CD4-positive, alpha-beta T cell treated with Interleukin-2 at 100 ng/mL for 4 hours (primary cell): ENCODE measurements around the gene JTB.
"Not testable (repeated sequence)": the region's sequence is repeated elsewhere in the genome, so short reads cannot be mapped to it uniquely, and the experiment has no call there.

Source experiments
- DNase-seq: peaks from one replicate; pipeline ENCODE4 v3.0.0-alpha.2; 2020; ENCODE audit warnings: low spot score

The JTB gene

GRCh38 chr1:153977250-153978240 lies at the start of gene JTB:
Gene JTB (minus strand): TSS chr1:153977674. CDS start chr1:153977252, 422 bp downstream.
- peak; percentile 83 for DNase-seq

GRCh38 chr1:154019940-154020339 lies 42.5 kb upstream of the JTB start:
- DNase-seq, result no peak

DNA sequence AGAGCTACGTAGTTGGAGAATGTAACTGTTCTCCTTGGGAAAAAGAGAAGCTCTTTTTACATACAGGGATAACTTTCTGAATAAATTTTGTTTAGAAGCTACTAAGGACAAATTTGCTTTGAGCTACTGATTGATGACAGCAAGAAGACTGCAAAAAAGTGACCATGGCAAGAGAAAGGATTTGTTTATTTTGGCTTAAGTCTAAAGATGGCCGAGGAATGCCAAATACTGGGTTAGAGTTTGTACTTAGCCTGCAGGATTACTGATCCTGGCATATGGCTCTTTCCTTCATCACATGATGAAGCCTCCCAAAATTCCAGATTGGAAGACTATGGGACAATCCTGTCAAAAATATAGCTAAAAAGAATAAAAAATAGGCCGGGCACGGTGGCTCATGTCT lies 41.8 kb upstream of the JTB start:
- no peak for DNase-seq

GRCh38 chr1:154014154-154014907 lies 36.9 kb upstream of the JTB start:
- no peak for DNase-seq

DNA sequence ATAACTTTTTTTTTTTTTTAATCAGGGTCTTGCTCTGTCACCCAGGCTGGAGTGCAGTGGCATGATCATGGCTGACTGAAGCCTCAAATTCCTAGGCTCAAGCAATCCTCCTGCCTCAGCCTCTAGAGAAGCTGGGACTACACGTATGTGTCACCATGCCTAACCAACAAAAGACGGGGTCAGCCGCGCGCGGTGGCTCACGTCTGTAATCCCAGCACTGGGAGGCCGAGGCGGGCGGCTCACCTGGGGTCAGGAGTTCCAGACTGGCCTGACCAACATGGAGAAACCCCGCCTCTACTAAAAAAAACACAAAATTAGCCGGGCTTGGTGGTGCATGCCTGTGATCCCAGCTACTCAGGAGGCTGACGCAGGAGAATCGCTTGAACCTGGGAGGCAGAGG lies 35.1 kb upstream of the JTB start:
- not testable (repeated sequence) for DNase-seq

DNA sequence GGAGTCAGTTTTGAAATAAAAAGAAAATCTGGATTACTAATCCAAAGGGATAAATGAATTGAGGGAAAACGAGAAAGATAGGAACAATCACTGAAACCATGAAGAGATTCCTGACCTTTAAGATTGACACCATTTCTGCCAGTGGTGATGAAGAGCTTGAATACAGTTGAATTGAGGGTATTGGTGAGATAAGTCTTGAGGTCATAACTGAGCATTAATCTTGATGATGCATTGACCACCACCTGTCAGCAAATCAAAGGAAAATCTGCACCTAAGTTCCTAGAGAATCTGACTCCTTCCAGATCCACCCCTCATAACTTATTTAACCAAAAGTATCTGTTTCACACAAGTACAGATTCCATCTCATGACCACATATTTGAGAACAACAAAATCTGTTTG lies 34.7 kb upstream of the JTB start:
- no peak for DNase-seq

GRCh38 chr1:154006136-154006535 lies 28.7 kb upstream of the JTB start:
- DNase-seq, result no peak

- no peak for DNase-seq
Measured at GRCh38 chr1:154000420-154000819, 22.9 kb upstream of the JTB start.

DNA sequence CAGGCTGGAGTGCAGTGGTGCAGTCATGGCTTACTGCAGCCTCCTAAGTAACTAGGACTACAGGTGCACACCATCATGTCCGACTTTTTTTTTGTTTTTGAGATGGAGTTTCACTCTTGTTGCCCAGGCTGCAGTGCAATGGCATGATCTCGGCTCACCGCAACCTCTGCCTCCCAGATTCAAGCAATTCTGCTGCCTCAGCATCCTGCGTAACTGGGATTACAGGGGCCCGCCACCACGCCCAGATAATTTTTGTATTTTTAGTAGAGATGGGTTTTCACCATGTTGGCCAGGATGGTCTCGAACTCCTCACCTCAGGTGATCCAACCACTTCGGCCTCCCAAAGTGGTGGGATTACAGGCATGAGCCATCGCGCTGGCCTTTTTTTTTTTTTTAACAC lies 19.4 kb upstream of the JTB start:
- DNase-seq, result not testable (repeated sequence)

- DNase-seq, result no peak
Measured at GRCh38 chr1:153995640-153996039, 18.2 kb upstream of the JTB start.

DNA sequence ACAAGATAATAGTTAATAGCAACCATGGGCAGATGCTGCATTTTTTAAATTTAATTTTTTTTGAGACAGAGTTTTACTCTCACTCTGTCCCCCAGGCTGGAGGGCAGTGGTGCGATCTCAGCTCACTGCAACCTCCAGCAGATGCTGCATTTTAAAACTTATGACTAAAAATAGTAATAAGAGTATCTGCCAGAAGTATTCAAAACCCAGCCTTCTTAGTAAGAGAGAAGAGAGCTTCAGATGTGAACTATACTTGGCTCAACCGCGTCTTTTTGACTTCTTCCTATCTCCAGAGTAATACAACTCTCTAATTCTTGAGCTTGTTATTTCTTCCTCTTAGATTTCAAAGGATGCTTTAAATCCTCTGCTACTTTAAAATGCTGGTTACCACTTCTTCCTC lies 17.7 kb upstream of the JTB start:
- no peak for DNase-seq

DNA sequence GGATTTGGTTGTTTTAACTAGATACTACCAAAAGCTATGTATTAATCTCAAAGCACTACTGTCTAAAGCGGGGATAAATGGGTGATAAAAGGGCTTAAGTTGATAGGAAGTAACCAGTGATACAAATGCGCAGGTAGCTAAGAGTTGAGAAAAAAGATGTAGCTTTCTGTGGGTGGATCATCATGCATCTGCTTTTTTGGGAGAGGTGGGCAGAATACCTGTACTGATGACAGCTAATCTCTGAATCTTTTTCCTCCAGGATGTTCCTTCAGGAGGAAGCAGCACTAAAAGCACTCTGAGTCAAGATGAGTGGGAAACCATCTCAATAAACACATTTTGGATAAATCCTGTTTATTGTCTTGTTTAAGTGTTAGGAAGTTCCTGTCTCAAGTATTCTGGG lies 14.3 kb upstream of the JTB start:
- no peak for DNase-seq

DNA sequence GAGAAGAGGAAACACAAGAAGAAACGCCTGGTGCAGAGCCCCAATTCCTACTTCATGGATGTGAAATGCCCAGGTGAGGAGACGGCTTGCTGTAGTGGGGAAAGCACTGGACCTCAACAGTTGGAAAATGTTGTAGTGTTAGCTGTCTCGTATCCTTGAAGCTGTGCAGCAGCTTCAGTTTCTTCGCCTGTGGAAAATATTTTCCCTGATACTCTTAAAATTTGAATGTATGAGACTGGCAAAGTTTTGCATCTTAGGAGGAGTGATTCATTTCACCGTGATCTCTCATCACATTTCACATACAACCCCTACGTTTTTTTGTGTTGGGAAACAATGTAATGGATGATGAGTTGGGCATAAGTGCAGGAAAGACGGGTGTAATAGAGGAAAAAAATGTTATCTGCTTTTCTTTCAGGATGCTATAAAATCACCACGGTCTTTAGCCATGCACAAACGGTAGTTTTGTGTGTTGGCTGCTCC lies 13.7 kb upstream of the JTB start:
- no peak for DNase-seq

- DNase-seq, result peak; percentile 97
Measured at GRCh38 chr1:153990468-153991150, 13.1 kb upstream of the JTB start, which contains the start of gene RPS27. Gene RPS27 (plus strand): TSS chr1:153990762. CDS start chr1:153990797, 35 bp downstream.

DNA sequence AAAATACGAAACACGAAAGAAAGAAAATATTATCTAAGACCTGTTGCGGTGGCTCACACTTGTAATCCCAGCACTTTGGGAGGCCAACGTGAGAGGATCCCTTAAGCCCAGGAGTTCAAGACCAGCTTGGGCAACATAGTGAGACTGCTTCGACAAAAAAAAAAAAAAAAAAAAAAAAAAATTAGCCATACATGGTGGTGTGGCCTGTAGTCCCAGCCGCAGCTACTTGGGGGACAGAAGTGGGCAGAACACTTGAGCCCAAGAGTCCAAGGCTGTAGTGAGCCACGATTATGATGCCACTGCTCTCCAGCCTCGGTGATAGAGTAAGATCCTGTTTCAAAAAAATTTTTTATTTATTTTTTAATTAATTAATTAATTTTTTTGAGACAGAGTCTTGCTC lies 10.1 kb upstream of the JTB start:
- DNase-seq, result no peak

- no peak for DNase-seq
Measured at GRCh38 chr1:153985941-153986761, 8.7 kb upstream of the JTB start, which contains the start of gene RAB13. Gene RAB13 (minus strand): TSS chr1:153986339. CDS start chr1:153986236, 103 bp downstream.

DNA sequence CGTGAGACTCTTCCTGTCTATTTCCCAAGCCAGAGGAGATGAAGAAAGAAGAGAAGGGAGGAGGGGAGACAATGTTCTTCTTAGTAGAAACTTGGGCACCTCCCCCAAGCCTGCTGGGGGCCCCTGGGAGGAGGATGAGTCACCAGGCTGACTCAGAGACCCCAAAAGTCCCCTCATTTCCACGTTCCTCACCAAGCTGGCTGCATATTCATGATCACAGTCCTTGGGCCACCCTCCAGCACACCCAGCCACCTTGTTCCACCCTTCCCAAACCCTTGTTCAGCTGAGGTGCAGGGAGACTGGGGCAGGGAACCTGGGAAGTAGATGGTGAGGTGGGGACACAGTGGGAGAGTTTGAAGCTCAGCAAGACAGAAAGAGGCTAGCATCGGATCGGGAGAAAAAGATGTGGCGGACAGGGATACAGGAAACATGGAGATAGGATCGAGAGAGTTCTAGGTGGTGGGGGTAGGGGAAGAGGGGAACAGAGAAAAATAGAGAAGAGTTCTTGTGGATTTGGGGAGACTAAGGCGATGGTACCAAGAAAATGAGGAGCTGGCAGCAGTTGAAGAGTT lies 8.0 kb upstream of the JTB start:
- peak; percentile 35 for DNase-seq

DNA sequence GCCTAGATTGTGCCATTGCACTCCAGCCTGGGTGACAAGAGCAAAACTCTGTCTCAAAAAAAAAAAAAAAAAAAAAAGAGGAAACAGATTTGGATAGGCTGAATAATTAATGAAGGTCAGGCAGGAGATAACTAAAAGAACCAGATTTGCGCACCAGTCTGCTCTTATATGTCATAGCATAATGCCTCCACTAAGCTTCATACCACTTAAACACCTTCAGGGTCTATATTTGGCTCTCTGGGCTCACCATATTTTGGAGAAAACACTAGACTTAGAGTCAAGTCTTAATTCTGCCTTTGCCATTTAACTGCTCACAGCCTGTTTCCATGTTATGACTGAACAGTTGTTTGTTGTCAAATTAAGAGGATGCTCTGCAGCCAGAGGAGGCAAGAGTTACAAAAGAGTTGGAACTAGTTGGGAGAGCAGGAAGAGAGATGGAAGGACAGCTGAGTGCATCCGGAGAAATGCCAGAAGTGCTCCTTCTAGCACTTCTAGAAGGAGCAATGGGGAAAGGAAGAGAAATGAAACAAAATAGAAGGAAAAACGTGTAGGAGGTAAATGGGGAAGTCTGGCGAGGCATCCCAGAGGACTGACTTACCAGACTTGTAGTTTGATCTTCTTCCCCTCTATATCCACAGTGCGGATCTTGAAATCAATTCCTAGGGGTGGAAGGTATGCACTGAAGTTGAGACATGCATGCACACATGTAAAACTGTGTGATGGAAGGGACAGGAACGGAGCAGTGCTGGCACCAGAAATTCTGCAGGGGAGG lies 6.8 kb upstream of the JTB start:
- DNase-seq, result no peak

DNA sequence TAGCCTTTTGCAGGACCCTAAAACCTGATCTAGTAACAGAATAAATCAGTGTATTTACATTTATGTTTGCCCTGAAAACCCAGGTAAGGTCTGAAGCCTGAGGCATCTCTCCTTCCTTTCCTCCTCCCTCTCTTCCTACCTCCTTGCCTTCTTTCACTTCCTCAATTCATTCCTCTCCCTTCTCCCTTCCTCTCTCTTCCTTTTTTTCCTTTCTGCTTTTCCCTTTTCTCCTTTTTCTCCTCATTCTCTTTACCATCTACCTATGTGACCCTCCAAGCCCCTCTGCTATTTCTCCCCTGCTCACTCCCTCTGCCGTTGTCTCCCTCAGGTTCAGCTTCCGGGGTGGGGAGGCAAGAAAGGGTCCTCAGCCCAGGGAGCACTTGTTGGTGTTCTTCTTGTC lies 4.3 kb upstream of the JTB start:
- not testable (repeated sequence) for DNase-seq

DNA sequence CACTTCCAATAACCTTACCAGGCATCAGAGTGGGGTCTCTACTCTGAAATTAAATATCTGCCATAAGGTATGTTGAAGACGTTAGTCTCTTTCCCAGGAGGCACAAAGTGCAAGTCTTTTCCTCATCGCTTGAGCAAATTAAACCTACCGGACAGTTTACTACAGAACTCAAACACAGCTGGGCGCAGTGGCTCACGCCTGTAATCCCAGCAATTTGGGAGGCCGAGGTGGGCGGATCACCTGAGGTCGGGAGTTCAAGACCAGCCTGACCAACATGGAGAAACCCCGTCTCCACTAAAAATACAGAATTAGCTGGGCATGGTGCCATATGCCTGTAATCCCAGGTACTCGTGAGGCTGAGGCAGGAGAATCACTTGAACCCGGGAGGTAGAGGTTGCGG lies 1.6 kb upstream of the JTB start:
- DNase-seq, result not testable (repeated sequence)
